GM06990 (cell line): Measurements from ENCODE around the gene LRP4.

ENCODE experiments used
- DNase-seq: peaks from one replicate; pipeline ENCODE4 v3.0.0-alpha.2; 2011; ENCODE audit not compliant: insufficient read length; ENCODE audit errors: extremely low read depth
- H3K27me3 ChIP-seq: replicated peaks from 2 replicates; pipeline ENCODE4 v1.6.0; 2011; ENCODE audit warnings: low read length; ENCODE audit not compliant: control insufficient read depth, insufficient read depth
- H3K36me3 ChIP-seq: 2 replicates; pipeline ENCODE4 v1.5.1; 2011; ENCODE audit warnings: low read length; ENCODE audit not compliant: control insufficient read depth, insufficient read depth
- H3K4me3 ChIP-seq: replicated peaks from 2 replicates; pipeline ENCODE4 v1.5.1; 2011; ENCODE audit warnings: low read depth, mild to moderate bottlenecking, control low read depth, low read length
- TF ChIP-seq, protein P1 (sequence below): IDR thresholded peaks from 2 replicates; pipeline ENCODE4 v1.5.1; 2011; ENCODE audit warnings: low read length, control low read depth, mild to moderate bottlenecking, inconsistent platforms; ENCODE audit not compliant: insufficient read depth, poor library complexity, severe bottlenecking

LRP4 gene

DNA sequence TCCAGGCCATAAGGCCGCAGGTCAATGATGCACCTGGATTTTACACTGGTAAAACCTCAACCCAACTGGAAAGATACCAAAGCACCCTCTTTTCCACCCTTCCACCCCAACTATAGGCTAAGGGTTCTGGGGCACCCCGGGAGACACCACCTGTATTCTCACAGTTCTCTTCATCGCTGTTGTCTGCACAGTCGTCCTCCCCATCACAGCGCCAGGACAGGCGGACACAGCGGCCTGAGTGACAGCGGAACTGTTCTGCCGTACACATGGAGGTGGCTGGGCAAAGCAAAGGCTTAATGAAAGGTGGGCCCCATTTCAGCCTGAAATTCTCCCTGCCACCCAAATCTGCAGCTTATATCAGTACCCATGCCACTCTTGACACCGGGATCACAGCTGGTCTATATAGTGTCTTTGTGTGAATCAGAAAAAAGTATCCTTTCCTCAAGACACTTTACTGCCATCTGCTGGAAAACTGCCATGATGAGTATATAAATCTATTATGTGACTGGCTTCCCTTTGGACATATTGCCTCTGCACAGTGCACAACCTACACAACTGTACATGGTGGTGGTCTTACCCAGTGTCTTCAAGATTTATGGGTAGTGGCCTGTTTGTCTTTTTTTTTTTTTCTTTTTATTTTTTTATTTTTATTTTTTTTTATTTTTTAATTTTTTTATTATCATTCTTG is 21.5 kb downstream of the LRP4 start:
- Histone ChIP-seq H3K36me3 (no peaks in the 10 kb centered on the region), H3K27me3 (no peaks in the 10 kb centered on the region; the same call in 1 of the 2 replicates), H3K4me3 (no peak overlapping the region)
- TF ChIP-seq, protein P1, sequence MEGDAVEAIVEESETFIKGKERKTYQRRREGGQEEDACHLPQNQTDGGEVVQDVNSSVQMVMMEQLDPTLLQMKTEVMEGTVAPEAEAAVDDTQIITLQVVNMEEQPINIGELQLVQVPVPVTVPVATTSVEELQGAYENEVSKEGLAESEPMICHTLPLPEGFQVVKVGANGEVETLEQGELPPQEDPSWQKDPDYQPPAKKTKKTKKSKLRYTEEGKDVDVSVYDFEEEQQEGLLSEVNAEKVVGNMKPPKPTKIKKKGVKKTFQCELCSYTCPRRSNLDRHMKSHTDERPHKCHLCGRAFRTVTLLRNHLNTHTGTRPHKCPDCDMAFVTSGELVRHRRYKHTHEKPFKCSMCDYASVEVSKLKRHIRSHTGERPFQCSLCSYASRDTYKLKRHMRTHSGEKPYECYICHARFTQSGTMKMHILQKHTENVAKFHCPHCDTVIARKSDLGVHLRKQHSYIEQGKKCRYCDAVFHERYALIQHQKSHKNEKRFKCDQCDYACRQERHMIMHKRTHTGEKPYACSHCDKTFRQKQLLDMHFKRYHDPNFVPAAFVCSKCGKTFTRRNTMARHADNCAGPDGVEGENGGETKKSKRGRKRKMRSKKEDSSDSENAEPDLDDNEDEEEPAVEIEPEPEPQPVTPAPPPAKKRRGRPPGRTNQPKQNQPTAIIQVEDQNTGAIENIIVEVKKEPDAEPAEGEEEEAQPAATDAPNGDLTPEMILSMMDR = peak; percentile 42
- no peak for DNase-seq

DNA sequence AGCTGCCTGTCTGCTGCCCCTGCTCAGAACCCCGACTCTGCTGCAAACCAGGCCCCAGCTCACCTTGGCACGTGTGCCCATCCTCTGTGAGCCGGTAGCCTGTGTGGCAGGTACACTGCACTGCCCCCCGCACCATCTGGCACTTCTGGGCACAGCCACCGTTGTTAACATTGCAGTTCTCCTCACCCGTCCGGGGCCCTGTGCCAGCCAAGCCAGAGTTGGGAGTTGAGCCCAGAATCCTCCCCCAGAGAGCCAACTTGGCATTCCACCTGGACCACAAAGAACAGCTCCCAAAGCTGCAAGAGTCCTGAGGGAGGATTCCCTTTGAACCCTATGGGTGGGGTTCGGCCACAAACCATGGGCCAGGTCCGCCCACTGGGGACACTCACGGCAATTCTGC is 22.5 kb downstream of the LRP4 start:
- Histone ChIP-seq H3K36me3 (no peaks in the 10 kb centered on the region), H3K27me3 (no peaks in the 10 kb centered on the region; the same call in 1 of the 2 replicates), H3K4me3 (no peak overlapping the region)
- TF ChIP-seq, protein P1 = no peak
- DNase-seq = no peak

DNA sequence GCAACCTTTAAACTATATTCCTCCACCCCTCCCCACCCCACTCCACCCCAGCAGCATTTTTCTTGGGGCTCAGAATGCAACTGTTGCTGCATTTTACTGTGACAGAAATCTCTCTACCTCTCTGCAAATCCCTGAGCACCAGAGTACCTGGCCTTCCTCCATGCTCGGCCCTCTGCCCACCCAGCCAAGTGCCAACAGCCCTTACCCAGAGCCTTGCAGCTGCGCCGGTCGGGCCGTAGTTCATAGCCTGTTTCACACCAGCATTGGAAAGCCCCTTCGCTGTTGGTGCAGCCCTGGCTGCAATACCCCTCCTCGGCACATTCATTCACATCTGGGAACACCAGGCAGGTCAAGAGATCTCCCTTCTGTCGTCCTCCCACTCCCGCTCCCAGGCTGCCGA is 23.4 kb downstream of the LRP4 start:
- DNase-seq = no peak
- no peak overlapping the region for H3K4me3 ChIP-seq
- H3K27me3 ChIP-seq = no peaks in the 10 kb centered on the region; the same call in 1 of the 2 replicates
- H3K36me3 ChIP-seq = no peaks in the 10 kb centered on the region
- TF ChIP-seq, protein P1 = no peak

DNA sequence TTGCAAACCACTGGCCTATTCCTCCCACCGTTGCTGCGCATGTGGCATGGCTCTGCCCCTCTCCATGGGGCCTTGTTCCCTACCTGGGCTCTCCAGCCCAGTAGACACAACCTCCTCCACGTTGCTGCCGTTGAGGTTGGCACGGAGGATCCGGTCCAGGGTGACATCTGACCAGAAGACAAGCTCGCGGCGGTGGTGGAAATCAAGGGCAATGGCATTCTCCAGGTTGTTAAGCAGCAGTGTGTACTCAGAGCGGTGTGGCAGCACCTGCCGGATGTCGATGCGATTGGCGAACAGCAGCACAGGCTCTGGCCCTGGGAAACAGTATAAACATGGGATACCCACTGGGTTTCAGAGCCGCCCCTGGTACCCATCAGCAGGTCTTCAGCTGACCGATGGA is 23.8 kb downstream of the LRP4 start:
- Histone ChIP-seq H3K27me3 (no peaks in the 10 kb centered on the region; the same call in 1 of the 2 replicates), H3K36me3 (no peaks in the 10 kb centered on the region), H3K4me3 (no peak overlapping the region)
- DNase-seq = no peak
- TF ChIP-seq, protein P1 = no peak

DNA sequence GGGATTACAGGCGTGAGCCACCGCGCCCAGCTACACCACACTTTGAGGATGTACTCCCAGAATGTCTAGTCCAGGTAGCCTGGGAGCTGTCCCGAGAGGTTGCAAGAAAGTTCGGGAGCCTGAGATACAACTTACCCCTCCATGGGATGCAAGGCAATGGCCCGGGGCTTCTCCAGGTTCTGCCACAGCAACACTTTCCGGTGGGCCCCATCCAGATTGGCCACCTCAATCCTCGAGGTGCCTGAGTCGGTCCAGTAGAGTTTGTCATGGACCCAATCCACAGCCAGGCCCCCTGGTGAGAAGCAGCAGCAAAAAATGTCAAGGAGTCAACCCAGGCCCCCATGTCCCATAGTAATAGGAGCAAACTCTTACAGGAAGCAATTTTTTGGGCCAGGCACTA is 25.5 kb downstream of the LRP4 start:
- TF ChIP-seq, protein P1 = no peak
- no peak overlapping the region for H3K4me3 ChIP-seq
- H3K36me3 ChIP-seq = no peaks in the 10 kb centered on the region
- no peaks in the 10 kb centered on the region for H3K27me3 ChIP-seq
- DNase-seq = no peak
